Mesodermal cell (in vitro differentiated cells): ENCODE results near the gene FAT1. TPM values are rescaled to one million over a fixed set of nuclear protein-coding genes. Genes with fewer than 3 reads are reported as not detected.

Experiments
- H3K27ac ChIP-seq: 2 replicates; pipeline ENCODE4 v1.7.0; 2013; ENCODE audit warnings: mild to moderate bottlenecking, low read depth, low read length, moderate library complexity; ENCODE audit not compliant: severe bottlenecking
- H3K36me3 ChIP-seq: 2 replicates; pipeline ENCODE4 v1.7.1; 2013; ENCODE audit warnings: mild to moderate bottlenecking, low read length, moderate library complexity; ENCODE audit not compliant: control insufficient read depth, insufficient read depth
- H3K4me1 ChIP-seq: one replicate; pipeline ENCODE4 v1.7.1; 2013; ENCODE audit warnings: mild to moderate bottlenecking, low read length; ENCODE audit not compliant: insufficient read depth, control insufficient read depth, poor library complexity, severe bottlenecking
- H3K4me3 ChIP-seq: 2 replicates; pipeline ENCODE4 v1.7.0; 2013; ENCODE audit warnings: low read length, control low read depth, mild to moderate bottlenecking; ENCODE audit not compliant: insufficient read depth, poor library complexity, severe bottlenecking; ENCODE audit errors: extremely low read depth
- H3K9me3 ChIP-seq: 2 replicates; pipeline ENCODE4 v1.7.1; 2013; ENCODE audit warnings: mild to moderate bottlenecking, low read length, moderate library complexity; ENCODE audit not compliant: control insufficient read depth
- WGBS, 2 experiments: methylation state at CpG; one replicate each; pipeline ENCODE4 v1.1.5; 2013; ENCODE audit warnings: missing lambda C conversion rate in 2 of 2; ENCODE audit not compliant: insufficient coverage in 2 of 2; 5-methylcytosine and 5-hydroxymethylcytosine counted together
- polyA plus RNA-seq, 2 experiments: library from polyadenylated mRNA; stranded (reverse); fragments of 50-300 nt; gene quantifications; one replicate each; pipeline ENCODE4 v1.2.3, GENCODE V29; 2013

FAT1 gene, protein sequence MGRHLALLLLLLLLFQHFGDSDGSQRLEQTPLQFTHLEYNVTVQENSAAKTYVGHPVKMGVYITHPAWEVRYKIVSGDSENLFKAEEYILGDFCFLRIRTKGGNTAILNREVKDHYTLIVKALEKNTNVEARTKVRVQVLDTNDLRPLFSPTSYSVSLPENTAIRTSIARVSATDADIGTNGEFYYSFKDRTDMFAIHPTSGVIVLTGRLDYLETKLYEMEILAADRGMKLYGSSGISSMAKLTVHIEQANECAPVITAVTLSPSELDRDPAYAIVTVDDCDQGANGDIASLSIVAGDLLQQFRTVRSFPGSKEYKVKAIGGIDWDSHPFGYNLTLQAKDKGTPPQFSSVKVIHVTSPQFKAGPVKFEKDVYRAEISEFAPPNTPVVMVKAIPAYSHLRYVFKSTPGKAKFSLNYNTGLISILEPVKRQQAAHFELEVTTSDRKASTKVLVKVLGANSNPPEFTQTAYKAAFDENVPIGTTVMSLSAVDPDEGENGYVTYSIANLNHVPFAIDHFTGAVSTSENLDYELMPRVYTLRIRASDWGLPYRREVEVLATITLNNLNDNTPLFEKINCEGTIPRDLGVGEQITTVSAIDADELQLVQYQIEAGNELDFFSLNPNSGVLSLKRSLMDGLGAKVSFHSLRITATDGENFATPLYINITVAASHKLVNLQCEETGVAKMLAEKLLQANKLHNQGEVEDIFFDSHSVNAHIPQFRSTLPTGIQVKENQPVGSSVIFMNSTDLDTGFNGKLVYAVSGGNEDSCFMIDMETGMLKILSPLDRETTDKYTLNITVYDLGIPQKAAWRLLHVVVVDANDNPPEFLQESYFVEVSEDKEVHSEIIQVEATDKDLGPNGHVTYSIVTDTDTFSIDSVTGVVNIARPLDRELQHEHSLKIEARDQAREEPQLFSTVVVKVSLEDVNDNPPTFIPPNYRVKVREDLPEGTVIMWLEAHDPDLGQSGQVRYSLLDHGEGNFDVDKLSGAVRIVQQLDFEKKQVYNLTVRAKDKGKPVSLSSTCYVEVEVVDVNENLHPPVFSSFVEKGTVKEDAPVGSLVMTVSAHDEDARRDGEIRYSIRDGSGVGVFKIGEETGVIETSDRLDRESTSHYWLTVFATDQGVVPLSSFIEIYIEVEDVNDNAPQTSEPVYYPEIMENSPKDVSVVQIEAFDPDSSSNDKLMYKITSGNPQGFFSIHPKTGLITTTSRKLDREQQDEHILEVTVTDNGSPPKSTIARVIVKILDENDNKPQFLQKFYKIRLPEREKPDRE (N-terminal part only)
- 176 TPM for polyA plus RNA-seq (2013, experiment 1 of 2)
- polyA plus RNA-seq (2013, experiment 2 of 2): 122 TPM

DNA sequence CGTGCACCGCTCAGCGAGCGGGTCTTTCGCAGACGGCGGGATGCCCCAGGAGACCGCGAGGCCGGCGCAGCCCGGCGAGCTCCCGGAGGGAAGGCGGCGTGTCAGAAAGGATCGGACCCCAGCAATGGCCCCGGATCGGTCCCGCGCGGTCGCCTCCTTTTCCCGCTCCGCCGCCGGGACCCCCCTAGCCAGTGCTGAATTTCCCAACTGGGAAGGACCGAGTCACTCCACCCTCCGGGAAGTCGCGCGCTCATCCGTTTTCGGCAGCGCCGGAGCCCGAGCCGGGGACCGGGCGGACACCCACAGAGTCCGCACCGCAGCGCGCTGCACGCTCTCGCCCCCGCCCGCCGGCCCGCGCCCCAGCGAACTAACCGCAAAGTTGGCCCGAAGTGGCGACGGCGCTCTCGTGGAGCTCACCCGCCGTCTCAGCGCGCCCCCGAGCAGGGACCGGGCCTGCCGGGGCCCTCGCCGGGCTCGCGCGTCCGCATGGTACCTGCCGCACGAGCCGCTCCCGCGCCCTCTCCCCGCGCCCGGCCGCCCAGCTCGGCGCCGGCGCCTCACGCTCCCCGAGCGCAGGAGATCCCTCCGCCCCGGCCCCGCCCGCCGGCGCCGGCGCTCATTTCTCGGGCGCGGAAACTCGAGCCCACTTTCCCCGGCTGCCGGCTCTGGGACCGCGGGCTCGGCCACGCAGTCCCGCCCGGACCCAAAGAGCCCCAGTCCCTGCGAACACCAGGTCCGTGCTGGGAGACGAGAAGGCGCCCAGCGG is at the start of gene FAT1:
Gene FAT1 (minus strand): TSS at position 565 of the 766 bp plus-strand sequence. CDS start 14,029 bp downstream, outside the sequence.
- Histone ChIP-seq H3K9me3 (peaks cover 28% of the 10 kb centered on the region), H3K27ac (peak within 1 kb of the TSS; percentile 77), H3K4me3 (peak within 1 kb of the TSS; percentile 93), H3K36me3 (peaks cover 41% of the 10 kb centered on the region), H3K4me1 (peaks cover 3% of the 10 kb centered on the region)
- WGBS, 2 experiments: 0% methylated on average over 81 to 93 of the region's 112 CpGs

- Histone ChIP-seq H3K4me1 (peaks cover 4% of the 10 kb centered on the region), H3K27ac (no peak overlapping the region), H3K9me3 (peaks cover 4% of the 10 kb centered on the region), H3K36me3 (no peaks in the 10 kb centered on the region), H3K4me3 (no peak overlapping the region)
- WGBS, 2 experiments: 92 to 93% methylated on average over 7 of the region's 12 CpGs
Measured at GRCh38 chr4:186772936-186773487, 49.4 kb upstream of the FAT1 start.

DNA sequence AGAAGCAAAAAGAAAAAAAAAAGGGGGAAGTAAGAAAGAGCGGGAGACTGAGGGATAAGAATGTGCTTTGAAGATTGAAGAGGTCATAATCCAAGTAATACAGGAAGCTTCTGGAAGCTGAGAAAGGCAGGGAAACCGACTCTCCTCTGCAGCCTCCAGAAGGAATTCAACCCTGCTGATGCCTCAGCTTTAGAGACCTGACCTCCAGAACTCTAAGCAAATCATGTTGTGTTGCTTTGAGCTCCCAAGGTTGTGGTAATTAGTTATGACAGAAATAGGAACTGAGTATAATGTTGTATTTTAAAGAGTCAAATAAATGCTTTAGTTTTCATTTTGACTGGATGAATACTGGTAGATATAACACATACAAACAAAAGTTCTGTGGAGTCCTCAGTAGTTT is 48.0 kb upstream of the FAT1 start:
- WGBS, 2 experiments: 84 to 100% methylated on average over 1 to 2 of the region's 2 CpGs

GRCh38 chr4:186770481-186771175 is 47.0 kb upstream of the FAT1 start:
- Histone ChIP-seq H3K36me3 (no peaks in the 10 kb centered on the region), H3K27ac (no peak overlapping the region), H3K4me1 (peaks cover 8% of the 10 kb centered on the region), H3K4me3 (no peak overlapping the region), H3K9me3 (peaks cover 4% of the 10 kb centered on the region)
- 94 to 100% methylated on average over 2 of the region's 4 CpGs for WGBS, 2 experiments

More for the DNA sequence above, 48.0 kb upstream of the FAT1 start:
- H3K9me3 ChIP-seq: peaks cover 4% of the 10 kb centered on the region
- H3K36me3 ChIP-seq: no peaks in the 10 kb centered on the region
- H3K4me1 ChIP-seq: peaks cover 4% of the 10 kb centered on the region
- H3K4me3 ChIP-seq: no peak overlapping the region
- no peak overlapping the region for H3K27ac ChIP-seq

DNA sequence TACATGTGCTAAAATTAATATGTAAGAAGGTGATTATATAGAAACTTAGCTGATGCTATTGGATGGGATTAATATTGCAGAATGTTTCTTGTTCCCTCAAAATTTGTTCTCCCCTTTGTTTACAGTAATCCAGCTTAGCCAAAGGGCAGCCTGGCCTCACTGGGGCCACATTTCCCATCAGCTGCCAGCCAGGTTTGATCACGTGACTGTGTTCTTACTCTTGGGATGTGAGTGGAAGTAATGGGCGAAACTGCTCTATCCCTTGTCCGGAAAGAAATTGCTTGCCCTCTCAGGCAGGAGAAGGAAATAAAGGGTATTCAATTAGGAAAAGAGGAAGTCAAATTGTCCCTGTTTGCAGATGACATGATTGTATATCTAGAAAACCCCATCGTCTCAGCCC is 44.1 kb upstream of the FAT1 start:
- peaks cover 11% of the 10 kb centered on the region for H3K4me1 ChIP-seq
- no peak overlapping the region for H3K27ac ChIP-seq
- H3K4me3 ChIP-seq: no peak overlapping the region
- WGBS, 2 experiments: 100% methylated on average over 3 of the region's 4 CpGs
- H3K9me3 ChIP-seq: peaks cover 4% of the 10 kb centered on the region
- H3K36me3 ChIP-seq: no peaks in the 10 kb centered on the region

GRCh38 chr4:186765673-186766546 is 42.3 kb upstream of the FAT1 start:
- no peaks in the 10 kb centered on the region for H3K36me3 ChIP-seq
- H3K9me3 ChIP-seq: peaks cover 4% of the 10 kb centered on the region
- 72 to 76% methylated on average over 14 to 15 of the region's 18 CpGs for WGBS, 2 experiments
- no peak overlapping the region for H3K4me3 ChIP-seq
- H3K4me1 ChIP-seq: peaks cover 7% of the 10 kb centered on the region
- H3K27ac ChIP-seq: no peak overlapping the region

GRCh38 chr4:186765138-186765537 is 41.5 kb upstream of the FAT1 start:
- no peak overlapping the region for H3K27ac ChIP-seq

GRCh38 chr4:186764457-186764856 is 40.8 kb upstream of the FAT1 start:
- no peak overlapping the region for H3K4me3 ChIP-seq
- no peaks in the 10 kb centered on the region for H3K36me3 ChIP-seq
- 89 to 94% methylated on average over 2 to 4 of the region's 4 CpGs for WGBS, 2 experiments
- H3K27ac ChIP-seq: no peak overlapping the region
- H3K4me1 ChIP-seq: peaks cover 7% of the 10 kb centered on the region
- no peaks in the 10 kb centered on the region for H3K9me3 ChIP-seq

More at GRCh38 chr4:186765138-186765537, 41.5 kb upstream of the FAT1 start:
- Histone ChIP-seq H3K4me3 (no peak overlapping the region), H3K36me3 (no peaks in the 10 kb centered on the region), H3K4me1 (peaks cover 7% of the 10 kb centered on the region), H3K9me3 (peaks cover 2% of the 10 kb centered on the region)
- 93 to 95% methylated on average over 6 of the region's 9 CpGs for WGBS, 2 experiments
